AG04450 (cell line): ENCODE measurements around the gene ATP5F1D. TPM values are rescaled to one million over a fixed set of nuclear protein-coding genes. Genes with fewer than 3 reads are reported as not detected.

Experiments
- CTCF ChIA-PET: fragments of 300-600, 350-600 bp; formaldehyde crosslinking; extraction: SDS; loops from one replicate; lab custom pipeline; 2022; ENCODE audit warnings: antibody characterized with exemption, inconsistent platforms; lab: Charles Lee
- POLR2A ChIA-PET: fragments of 350-600 bp; formaldehyde crosslinking; extraction: SDS; loops from one replicate; lab custom pipeline; 2021; ENCODE audit warnings: antibody characterized with exemption, inconsistent platforms; lab: Yijun Ruan, JAX
- DNase-seq: peaks from one replicate; pipeline ENCODE4 v3.0.0-alpha.2; 2011; ENCODE audit warnings: low read depth, low spot score
- H3K27ac ChIP-seq: one replicate; pipeline ENCODE4 v1.5.1; 2012; ENCODE audit warnings: low read depth, low read length, control low read depth
- H3K27me3 ChIP-seq: one replicate; pipeline ENCODE4 v1.6.0; 2012; ENCODE audit warnings: low read length; ENCODE audit not compliant: control insufficient read depth, insufficient read depth
- H3K4me3 ChIP-seq: 2 replicates; pipeline ENCODE4 v1.5.1; 2011; ENCODE audit warnings: mild to moderate bottlenecking, low read depth, low read length, control low read depth
- H3K9me3 ChIP-seq: 2 replicates; pipeline ENCODE4 v1.5.1; 2012; ENCODE audit warnings: low read length; ENCODE audit not compliant: control insufficient read depth, insufficient read depth
- polyA plus RNA-seq: library from polyadenylated mRNA; depleted of rRNA; stranded (reverse); fragments of >200 nt; gene quantifications from 2 replicates; pipeline ENCODE4 v1.2.3, GENCODE V29; 2011
- TF ChIP-seq, protein P1 (sequence below): IDR thresholded peaks from 2 replicates; pipeline ENCODE4 v1.5.1; 2011; ENCODE audit warnings: low read depth, low read length, control low read depth, inconsistent platforms

Gene ATP5F1D
- polyA plus RNA-seq, 1 experiment: 36.4 TPM

DNA sequence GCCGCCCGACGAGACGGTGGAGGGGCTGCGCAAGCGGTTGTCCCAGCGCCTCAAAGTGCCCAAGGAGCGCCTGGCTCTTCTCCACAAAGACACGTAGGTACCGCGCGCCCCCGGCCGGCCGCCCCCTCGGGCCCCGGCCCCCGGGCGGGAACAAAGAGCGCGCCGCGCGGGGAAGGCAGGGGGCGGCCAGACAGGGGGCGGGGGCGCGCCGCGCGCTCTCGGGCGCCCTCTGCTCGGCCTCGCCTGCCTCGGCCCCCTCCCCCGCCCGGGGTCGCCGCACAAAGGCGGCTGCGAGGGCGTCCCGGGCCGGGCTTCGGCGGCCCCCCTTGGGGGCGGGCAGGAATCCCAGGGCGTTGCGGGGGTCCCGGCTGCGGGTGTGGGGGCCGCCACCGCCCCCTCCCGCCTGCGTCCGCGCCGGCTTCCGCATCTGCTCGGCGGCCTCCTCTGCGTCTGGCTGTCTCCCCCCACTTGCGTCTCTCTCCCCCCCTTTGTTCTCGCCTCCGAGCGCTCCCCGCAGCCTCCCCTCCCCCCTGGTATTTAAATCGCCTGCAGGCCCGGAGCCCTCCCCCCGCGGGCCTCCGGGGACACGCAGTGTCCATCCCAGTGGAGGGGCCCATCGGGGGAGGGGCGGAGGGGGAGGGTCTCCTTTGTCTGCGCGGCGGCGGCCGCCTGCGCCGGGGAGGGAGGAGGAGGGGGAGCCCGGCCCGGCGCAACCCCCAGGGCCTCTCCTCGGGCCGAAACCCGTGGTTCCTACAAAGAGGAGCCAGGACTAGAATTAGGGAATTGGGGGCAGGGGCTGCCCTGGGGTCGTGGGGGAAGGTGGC lies 9.1 kb downstream of the ATP5F1D start:
- Histone ChIP-seq H3K4me3 (peak overlapping the region; percentile 86), H3K27ac (peak overlapping the region; percentile 92), H3K9me3 (no peaks in the 10 kb centered on the region; the same call in 1 of the 2 replicates), H3K27me3 (no peaks in the 10 kb centered on the region)
- TF ChIP-seq, protein P1, sequence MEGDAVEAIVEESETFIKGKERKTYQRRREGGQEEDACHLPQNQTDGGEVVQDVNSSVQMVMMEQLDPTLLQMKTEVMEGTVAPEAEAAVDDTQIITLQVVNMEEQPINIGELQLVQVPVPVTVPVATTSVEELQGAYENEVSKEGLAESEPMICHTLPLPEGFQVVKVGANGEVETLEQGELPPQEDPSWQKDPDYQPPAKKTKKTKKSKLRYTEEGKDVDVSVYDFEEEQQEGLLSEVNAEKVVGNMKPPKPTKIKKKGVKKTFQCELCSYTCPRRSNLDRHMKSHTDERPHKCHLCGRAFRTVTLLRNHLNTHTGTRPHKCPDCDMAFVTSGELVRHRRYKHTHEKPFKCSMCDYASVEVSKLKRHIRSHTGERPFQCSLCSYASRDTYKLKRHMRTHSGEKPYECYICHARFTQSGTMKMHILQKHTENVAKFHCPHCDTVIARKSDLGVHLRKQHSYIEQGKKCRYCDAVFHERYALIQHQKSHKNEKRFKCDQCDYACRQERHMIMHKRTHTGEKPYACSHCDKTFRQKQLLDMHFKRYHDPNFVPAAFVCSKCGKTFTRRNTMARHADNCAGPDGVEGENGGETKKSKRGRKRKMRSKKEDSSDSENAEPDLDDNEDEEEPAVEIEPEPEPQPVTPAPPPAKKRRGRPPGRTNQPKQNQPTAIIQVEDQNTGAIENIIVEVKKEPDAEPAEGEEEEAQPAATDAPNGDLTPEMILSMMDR: no peak
- no peak for DNase-seq
- ChIA-PET POLR2A (interaction anchor here (1.0 to 7.4 kb wide), 2 partner anchors 16 kb away, joined by 6 to 241 read pairs; partner anchors contain the start of gene CIRBP), CTCF (no interaction called here)

DNA sequence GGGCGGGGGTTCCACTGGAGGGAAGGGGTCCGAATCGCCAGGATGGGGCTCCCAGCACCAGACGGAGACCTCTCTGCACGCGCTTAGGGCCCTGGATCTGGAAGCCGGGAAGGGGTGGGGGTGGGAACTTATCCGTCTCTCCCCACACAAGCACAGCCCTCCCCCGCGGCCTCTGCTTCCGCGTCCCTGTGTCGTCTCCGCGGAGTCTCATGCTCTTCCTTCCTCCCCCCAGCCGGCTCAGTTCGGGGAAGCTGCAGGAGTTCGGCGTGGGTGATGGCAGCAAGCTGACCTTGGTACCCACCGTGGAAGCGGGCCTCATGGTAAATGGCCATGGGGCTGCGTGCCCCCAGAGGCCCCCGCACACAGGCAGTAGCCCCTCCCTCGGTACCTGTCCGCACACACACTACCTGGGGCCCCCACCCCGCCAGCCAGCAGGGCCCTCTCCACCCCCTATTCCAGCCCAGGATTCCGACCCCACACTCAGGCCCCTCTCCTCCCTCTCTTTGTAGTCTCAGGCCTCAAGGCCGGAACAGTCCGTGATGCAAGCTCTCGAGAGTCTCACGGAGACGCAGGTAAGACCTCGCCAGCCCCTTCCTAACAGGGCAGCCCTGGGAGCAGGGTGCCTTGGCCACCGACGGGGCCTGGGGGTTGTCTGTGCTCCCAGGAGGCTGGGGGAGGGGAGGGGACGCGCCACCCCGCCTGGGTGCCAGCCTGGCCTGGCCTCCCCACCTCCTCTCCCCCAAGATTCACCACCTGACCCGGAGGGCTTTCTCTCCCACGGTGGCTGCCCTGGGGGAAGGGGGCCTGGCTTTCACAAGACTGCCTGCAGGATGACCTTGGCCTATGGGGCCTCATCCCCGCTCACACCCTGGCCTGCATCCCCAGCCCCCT lies 10.0 kb downstream of the ATP5F1D start:
- DNase-seq: no peak
- Histone ChIP-seq H3K27ac (peak overlapping the region; percentile 92), H3K9me3 (no peaks in the 10 kb centered on the region; the same call in 1 of the 2 replicates), H3K27me3 (no peaks in the 10 kb centered on the region), H3K4me3 (peak overlapping the region; percentile 86)
- ChIA-PET POLR2A (interaction anchor here (7.4 kb wide), 1 partner anchor 15 kb away, joined by 241 read pairs; the partner anchor contains the start of gene CIRBP), CTCF (no interaction called here)
- TF ChIP-seq, protein P1: no peak

DNA sequence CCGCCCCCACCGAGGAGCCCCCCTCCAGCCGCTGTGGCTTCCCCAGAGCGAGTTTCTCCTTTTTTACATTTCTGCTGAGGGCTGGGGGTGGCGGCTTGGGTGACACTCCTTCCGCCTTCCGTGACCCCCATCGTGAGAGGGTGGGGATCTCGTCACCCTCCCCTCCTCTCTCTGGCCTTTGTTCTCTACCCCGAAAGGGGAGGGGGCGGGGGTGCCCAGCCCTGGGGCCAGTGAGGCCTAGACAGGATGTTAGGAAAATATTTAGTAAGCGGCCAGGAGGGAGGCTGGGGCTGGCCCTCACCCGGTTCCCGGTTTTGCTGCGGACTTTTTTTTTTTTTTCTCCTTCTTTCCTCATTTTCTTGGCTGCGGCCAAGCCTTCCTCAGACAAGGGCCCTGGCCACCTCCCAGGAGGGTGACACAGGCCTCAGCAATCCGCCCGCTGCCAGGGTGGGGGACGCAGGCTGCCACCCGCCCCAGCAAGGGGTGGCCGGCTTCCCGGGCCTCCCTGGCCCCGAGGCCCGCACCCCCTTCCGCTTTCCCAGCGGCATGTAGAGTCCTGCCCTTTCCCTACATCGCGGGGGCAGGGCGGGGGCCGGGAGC lies 10.8 kb downstream of the ATP5F1D start:
- no peak for DNase-seq
- peak overlapping the region; percentile 86 for H3K4me3 ChIP-seq
- TF ChIP-seq, protein P1: no peak
- ChIA-PET POLR2A (interaction anchor here (0.7 to 7.4 kb wide), 9 partner anchors 8 to 226 kb away, joined by 3 to 241 read pairs (median 8); partner anchors contain the start of genes ATP5F1D, CIRBP, CNN2 and FAM174C), CTCF (interaction anchor here (1.4 to 1.7 kb wide), 2 partner anchors 8 to 14 kb away, joined by 10 to 11 read pairs; no protein-coding TSS in a partner anchor)
- no peaks in the 10 kb centered on the region; the same call in 1 of the 2 replicates for H3K9me3 ChIP-seq
- H3K27ac ChIP-seq: peak overlapping the region; percentile 92
- no peaks in the 10 kb centered on the region for H3K27me3 ChIP-seq

DNA sequence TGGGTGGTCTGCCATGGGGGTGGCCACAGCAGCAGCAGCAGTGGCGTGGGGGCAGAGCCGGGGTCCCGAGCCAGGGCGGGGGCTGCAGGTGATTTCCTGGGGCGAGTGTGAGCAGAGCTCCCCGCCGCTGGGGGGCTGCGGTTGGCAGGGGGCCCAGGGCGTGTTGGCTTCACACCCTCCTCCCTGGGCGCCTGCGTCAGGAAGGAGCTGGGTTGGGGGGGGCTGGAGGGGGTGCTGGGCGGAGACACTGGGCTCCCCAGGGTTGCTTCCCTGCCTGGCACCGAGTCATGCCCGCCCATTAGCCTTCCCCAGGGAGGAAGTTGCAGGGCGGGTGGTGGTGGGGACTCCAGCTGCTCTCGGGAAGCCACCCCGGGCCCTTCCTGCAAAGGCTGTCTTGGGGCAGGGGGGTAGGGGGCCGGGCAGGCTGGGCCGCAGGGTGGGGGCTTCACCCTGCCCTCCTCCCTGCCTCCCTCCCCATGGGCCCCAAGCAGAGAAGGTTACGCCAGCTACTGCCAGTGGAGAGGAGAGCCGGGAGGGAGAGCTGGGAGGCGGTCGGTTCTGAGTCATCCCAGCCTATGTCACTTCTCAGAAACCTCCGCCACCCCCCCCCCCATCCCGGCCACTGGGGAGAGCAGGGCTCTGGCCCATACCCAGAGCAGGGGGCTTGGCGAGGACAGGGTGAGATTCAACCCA lies 11.4 kb downstream of the ATP5F1D start:
- DNase-seq: peak; percentile 92
- peak overlapping the region; percentile 92 for H3K27ac ChIP-seq
- ChIA-PET CTCF (interaction anchor here (0.8 to 1.7 kb wide), 3 partner anchors 9 to 13 kb away, joined by 3 to 11 read pairs (median 10); no protein-coding TSS in a partner anchor), POLR2A (interaction anchor here (0.5 to 7.4 kb wide), 16 partner anchors 8 to 231 kb away, joined by 3 to 241 read pairs (median 4); partner anchors contain the start of genes ATP5F1D, CIRBP, CNN2 and FAM174C)
- H3K27me3 ChIP-seq: no peaks in the 10 kb centered on the region
- TF ChIP-seq, protein P1: 0 out of 2 replicates have a peak, but pooled peaks have one; percentile 4
- H3K9me3 ChIP-seq: no peaks in the 10 kb centered on the region; the same call in 1 of the 2 replicates
- peak overlapping the region; percentile 86 for H3K4me3 ChIP-seq
